GM11168 (cell line): Measurements from ENCODE around the gene EPHA1.

ENCODE experiments used
- in situ Hi-C: fragments of 300-500 bp; cut with MboI; formaldehyde crosslinking; loops from one replicate; pipeline ENCODE4 v1.12.0; 2022; ENCODE audit warnings: low sequenced_read_pairs; ENCODE audit not compliant: unreplicated experiment

EPHA1 gene

GRCh38 chr7:143355450-143356385 lies 52.9 kb downstream of the EPHA1 start:
- in situ Hi-C loops, result no loop called here

DNA sequence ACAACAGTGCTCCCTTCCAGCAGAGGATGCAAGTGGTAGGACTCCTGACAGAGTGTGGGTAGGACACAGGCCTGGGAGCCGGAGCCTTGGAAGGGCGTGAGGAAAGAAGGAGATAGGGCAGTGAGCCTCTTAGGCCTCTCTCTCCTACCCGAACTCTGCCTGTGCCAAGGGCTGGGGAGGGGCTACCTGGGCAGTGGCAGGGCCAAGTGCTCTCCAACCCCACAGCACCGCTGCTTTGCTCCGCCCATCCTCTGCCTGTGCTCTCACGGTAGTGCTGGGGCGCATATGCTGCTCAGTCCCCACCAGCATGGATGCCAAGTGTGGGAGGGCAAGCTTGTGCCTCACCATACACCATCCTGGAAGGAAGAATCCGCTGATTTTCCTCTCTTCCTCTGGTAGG lies 53.7 kb downstream of the EPHA1 start:
- in situ Hi-C loops, result no loop called here

GRCh38 chr7:143354376-143354775 lies 54.3 kb downstream of the EPHA1 start:
- in situ Hi-C loops, result no loop called here

DNA sequence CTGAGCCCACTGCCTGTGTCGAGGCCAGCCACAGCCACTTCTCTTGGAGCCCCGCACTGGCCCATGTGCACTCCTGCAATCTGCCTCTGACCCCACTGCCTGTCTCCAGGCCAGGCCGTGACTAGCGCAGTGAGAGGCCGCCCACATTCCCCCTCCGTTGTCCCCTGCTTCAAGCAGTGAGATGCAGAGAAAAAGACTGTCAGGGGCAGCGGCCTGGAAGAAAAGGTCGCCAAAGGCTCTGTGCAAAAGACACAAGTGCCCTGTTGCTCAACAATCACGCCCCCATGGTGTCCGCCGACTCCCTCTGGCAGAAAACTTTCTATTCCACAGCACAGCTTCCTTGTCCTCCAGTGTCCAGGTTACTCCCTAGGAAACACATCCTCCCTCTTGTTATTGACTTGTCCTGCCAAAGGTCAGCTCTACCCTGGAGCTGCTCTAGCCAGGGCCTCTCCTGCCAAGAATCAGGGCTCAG lies 56.1 kb downstream of the EPHA1 start:
- in situ Hi-C loops, result no loop called here

- in situ Hi-C loops, result no loop called here
These were observed 57.1 kb downstream of the EPHA1 start for GRCh38 chr7:143351574-143351973.

GRCh38 chr7:143351060-143351459 lies 57.6 kb downstream of the EPHA1 start:
- in situ Hi-C loops, result no loop called here

DNA sequence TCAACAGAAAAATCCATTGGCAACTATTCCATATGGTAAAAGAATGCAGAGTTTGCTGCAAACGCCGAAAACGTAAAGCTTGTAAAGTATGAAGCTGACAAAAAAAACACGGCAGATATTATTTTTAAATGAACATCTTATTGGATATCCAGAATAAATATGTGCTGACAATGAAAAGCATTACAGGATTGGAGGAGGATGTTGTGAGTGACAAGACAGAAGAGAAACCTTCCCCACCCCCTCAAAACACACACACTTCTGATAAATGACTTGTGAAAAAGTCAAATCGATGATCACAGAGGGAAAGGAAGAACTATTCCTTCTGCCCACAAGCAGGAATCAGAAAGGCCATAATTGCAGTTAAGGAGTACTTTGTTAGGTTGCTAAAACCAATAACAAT lies 60.7 kb downstream of the EPHA1 start:
- in situ Hi-C loops, result no loop called here

GRCh38 chr7:143346018-143346417 lies 62.6 kb downstream of the EPHA1 start:
- in situ Hi-C loops, result no loop called here

DNA sequence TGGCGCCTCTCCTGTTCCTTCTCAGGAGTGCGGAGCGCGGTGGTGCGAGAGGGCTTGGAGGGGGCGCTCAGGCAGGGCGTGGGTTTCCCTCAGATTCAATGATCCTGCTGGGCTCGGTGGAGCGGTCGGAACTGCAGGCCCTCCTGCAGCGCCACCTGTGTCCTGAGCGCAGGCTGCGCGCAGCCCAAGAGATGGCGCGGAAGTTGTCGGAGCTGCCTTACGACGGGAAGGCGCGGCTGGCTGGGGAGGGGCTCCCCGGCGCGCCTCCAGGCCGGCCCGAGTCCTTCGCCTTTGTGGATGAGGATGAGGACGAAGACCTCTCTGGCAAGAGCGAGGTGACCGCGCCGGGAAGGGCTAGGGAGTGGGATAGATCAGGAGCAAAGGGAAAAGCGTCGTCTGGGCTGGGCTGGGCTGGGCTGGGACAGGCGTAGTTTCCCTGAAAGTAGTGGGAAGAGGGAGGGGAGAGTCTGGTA lies 63.2 kb downstream of the EPHA1 start:
- in situ Hi-C loops, result no loop called here

- in situ Hi-C loops, result no loop called here
These were observed 65.1 kb downstream of the EPHA1 start for GRCh38 chr7:143343596-143343995.

GRCh38 chr7:143341842-143342241 lies 66.8 kb downstream of the EPHA1 start:
- in situ Hi-C loops, result no loop called here
